GM19468 (cell line): ENCODE measurements around the gene NANOS3.
"Not testable (repeated sequence)": the region's sequence is repeated elsewhere in the genome, so short reads cannot be mapped to it uniquely, and the experiment has no call there.

Source experiments
- ATAC-seq: cut with Tn5 transposase; IDR thresholded peaks from one replicate; pipeline ENCODE4 v1.9.1; 2021; ENCODE audit warnings: mild to moderate bottlenecking, moderate library complexity, moderate number of reproducible peaks; ENCODE audit not compliant: unreplicated experiment; ENCODE audit errors: extremely low read depth

The NANOS3 gene

DNA sequence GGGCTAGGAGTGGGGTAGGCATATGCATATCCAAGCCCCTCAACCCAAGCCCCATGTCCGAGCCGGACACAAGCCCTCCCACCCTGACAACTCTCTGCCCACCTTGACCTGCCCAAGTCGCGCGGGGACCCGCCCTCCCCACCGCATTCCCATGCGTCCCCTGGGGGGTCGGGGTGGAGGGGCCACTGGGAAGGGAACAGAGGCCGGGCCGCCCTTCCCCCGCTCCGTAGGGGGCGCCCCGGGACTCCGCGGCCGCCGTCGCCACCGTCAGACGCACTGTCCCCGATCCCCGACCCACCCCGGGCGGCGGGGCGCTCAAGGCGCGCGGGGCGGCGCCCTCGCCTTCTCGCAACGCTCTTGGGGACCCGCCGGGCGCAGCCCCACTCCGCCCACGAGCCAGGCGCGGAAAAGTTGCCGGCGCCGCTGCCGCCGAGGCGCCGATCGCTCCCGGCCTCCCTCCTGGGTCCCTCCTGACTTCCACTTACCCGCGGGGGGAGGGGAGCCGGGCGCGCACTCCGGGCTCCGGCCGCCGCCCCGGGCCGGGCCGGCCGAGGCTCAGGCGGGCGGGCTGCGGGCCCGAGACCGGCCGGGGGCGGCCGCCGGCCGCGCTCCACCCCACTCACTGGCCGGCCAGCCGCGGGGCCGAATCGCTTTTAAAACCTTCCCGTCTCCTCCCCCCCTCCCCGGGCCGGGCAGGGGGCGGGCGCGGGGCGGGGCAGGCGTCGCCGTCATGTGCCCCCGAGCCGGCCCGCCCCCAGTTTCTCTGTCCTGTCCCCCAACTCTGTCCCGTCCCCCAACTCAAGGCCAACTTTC lies 34.4 kb upstream of the NANOS3 start:
- ATAC-seq = no peak

DNA sequence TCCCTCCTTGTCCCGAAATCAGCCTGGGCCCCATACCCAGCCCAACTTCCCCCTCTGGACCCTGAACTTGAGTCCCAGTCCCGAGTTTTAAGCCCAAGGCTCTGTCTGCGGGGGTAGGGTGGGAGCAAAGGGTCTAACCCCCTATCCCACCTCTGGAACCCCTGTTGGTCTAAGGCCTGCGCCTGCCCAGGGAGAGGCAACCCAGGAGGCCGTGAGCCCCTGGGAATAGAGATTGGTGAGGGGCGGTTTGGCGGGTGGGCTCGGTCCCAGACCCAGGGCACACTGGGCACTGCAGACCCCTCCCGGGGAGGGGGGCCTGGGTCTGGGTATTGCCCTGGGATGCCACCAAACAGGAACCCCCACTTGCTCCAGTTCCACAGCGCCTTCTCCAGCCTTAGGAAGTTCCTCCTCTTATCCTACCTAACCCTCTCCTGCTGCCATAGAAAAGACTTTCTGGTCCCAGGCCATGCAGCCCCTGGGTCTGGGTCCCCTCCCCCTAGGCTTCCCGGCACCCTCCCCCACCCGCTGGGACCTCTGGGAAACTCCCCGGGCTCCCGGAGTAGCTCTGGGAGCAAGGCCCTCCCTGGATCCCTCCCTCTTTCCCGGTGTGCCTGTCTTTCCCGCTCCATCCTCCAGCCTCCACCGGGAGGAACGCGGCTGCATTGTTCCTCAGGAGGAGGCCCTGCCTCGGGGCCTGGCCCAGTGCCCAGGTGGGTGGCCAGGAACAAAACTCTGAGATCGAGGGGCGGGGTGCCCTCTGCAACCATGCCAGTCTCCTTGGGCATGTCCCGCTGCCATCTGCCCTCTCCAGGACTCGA lies 33.6 kb upstream of the NANOS3 start:
- no peak for ATAC-seq

DNA sequence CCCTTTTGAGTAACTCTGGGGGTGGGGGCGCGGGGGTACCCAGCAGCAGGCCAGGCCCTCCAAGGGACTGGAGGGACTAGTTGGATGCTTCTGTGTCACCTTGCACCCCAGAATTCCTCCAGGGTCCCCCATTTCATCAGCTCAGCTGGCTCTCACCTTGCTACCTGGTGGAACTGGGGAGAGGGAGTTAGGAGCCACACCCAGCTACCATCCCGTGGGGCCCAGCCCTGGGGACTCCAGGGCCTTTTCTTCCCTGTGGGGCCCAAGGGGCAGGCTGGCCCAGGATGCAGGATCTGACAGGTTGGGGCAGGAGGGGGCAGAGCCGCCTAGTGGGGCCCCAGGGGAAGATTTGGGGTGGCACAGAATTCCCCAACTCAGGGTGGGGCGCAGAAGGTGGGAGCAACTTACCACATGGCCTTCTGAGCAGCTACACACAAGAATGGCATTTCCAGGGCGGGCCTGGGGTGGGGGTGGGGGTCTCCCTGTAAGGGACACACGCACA lies 32.8 kb upstream of the NANOS3 start:
- ATAC-seq = no peak

DNA sequence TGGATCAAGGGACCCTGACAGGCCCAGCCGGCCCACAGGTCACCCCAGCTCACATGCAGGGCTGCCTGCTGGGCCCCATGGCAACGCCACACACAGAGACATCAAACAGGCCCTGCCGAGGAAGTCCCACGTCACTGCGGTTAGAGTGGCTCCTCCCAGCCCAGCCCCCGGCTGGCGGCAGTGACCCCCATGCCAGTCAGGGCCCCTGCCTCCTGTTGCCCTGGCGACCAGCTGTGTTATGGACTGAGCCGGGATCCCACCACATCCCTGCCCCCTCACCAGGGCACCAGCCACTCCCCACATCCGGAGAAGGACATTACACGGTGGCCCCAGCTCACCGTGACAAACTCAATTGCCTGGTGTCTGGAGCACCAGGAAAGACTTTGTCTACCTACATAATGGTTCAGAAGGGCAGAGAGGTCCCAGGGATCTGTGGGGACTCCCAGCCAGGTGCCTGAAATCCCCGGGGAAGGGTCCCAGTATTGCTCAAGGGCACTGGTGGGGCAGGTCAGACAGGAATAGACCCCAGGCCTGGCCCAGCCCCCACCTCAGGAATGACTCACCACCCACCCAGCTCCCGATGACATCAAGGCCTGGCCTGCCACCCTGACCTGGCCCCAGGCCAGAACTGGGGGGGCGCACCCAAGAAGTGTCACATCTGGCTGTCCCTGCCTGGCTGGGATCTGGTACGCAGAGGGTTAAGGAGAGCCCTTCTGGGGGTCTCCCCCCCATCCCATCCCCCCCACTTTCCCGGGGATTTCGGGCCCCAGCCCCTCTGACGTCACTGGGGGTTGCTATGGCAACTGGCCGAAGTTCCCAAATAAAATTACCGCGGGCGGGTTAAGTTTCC lies 30.2 kb upstream of the NANOS3 start:
- ATAC-seq = peak; percentile 36

DNA sequence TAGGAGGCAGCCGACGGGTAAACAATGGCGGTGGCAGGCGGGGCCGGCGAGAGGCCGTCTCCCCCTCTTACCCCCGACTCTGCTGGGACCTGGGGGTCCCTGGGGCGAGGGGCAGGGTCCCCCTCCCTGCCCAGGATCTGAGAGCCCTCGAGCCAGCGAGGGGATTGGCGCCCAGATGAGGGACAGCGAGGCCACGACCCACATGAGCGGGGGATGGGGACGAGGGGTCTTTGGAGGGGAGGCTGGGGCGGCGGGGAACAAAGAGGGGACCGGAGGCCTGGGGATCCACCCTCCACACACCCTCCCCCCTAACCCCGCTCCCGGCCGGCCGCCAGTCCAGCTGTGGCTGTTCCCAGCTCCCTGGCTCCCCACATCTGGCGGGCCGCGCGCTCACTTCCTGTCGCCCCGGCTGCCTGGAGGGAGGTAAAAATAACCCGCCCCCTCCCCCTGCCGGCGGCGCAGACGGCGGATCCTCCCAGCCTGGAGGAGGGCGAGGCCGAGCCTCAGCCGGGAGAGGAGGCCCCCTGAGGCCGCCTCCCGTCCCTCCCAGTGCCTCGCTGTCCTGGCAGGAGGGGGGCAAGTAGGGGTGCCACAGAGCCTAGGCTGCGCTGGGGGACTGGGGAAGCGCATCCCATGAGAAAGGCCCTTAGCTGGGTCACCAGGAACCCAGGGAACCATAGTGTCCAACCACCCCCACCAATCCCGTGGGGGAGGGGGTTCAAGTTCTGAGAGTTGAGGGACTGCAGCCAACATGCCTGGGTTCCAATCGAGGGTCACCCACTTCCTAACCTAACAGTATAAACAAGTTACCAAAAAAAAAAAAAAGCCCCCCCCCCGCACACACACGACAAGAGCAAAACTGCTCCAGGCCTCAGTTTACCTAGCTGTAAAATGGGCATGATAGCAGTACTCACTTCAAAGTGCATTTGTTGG lies 29.3 kb upstream of the NANOS3 start:
- no peak for ATAC-seq

DNA sequence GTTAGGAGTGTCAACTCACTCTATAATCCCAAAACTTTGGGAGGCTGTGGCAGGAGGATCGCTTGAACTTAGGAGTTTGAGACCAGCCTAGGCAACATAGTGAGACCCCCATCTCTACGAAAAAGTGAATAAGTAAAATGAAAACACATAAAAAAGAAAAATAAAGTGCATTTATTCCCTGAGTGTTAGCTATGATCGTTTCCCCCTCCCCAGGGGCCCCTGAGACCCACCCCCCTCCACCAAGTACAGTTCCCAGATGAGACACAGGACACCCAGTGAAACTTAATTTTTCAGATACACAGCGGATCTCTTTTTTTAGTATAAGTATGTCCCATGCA lies 28.6 kb upstream of the NANOS3 start:
- no peak for ATAC-seq

DNA sequence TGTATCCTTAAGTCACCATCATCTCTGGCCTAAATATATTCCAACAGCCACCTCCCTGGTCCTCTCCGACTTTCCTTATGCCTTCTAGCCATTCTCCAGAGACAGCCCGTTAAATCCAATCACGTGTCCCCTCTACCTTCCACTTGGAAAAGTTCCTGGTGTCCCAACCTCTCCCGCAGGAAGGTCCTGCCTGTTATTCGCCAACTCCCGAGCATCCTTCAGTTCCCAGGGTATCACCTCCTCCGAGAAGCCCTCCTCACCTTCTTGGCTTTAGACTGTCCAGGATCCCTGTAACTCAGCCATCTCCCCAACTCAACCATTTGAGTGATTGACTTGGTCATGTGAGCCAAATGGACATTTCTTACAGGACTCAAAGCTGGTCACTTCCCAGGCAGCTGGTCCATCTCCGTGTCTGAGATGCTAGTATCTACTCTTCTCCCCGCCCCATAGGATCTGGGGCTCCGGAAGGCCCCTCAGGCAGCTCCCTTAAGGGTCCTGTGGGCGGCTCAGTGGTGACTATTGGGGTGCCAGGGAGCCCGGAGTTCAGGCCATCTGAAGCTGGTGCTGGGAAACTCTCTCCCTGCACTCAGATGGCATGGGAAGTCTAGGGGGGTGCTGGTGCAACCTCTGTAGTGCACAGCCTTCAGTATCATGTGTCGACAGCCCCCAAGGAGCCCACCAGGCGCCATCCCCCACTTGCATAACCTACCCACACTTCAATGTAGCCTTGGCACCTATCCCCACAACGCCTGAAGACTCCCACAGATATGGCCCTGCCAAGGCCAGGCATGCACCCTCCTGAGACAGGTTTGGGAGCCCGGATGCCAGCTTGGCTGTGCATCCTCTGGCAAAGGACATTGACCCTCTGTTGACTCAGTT lies 27.9 kb upstream of the NANOS3 start:
- no peak for ATAC-seq

DNA sequence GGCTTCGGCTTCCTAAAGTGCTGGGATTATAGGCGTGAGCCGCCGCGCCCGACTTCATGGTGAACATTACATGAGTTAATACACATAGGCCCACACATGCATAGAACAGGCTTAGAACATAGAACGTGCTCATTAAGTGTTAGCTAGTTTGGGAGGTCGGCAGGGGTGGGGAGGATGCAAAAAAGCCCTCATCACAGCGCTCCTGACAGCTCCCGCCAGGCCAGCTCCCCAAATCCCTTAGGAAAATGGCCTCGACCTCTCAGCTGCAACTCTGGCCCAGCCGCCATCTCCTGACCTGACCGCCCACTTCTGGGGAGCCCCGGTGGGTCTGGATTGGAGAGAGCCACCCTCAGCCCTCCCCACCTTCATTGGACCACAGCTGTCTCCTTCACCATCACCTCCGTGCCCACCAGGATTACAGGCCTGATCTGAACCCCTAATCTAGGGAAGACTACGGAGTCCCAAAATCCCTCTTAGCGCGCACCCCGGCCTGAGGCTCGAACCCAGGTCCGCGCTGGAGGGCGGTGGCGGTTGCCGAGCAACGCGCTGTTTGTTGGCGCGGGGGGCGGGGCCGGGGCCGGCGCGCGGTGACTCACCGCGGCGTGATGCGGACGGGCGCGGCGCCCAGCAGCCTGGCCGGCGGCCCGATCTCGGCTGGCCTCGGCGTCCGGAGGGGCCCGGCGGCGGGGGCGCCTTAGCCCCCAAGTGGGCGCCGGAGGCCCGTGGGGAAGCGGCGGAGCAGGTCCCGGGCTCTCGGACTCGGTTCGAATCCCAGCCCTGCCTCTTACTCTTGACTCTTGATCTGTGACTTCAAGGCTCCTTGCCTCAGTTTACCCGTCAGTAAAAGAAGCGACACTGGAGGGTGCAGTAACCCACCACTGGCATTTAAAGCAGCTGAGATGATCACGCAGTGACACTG lies 26.7 kb upstream of the NANOS3 start:
- ATAC-seq = no peak

DNA sequence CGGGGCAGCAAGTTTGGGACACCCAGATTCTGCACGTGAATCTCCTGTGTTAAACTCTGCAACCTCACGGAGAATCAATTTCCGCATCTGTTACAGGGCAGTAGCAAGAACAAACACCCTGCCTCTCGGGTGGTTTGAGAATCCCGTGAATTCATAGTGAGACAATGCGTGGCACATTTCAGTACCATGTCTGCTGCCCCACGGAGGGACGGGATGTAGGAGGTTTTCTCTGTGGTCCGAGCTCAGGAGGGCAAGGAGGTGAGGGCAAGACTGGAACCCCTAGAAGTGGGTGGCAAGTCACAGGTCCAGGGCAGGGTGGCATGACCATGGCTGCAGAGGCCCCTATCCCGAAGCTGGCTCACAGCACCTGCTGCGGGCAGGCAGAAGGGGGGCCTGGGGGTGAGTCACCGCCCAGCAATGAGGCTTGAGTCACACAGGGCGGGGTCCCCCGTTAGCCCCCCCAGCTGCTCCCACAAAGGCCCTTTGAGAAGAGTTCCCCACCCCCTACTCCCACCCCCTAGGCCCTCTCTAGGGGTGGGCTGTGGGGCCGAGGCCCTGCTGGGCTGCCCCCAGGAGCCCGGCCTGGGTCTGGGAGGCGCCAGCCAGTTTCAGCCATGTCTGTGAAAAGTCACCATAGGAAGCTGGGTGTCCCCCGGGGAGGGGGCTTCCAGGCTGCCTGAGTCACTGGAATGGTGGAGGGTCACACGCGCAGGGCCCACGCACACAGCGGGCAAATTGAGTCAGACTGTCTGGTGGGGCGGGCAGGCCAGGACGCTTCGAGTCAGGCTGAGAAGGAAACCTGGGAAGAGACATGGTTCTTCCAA lies 25.8 kb upstream of the NANOS3 start:
- no peak for ATAC-seq

DNA sequence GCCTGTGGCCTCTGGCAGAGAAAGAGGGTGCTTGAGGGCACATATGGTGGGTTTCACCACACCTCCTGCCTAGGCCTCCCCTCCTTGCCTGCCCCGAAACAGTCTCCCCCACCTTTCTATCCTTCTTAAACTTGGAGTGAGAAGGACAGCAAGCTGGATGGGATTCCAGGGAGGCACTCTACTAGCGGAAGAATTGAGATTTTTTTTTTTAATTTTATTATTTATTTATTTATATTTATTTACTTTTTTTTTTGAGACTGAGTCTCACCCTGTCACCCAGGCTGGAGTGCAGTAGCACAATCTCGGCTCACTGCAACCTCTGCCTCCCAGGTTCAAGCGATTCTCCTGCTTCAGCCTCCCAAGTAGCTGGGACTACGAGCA lies 25.2 kb upstream of the NANOS3 start:
- ATAC-seq = not testable (repeated sequence)

DNA sequence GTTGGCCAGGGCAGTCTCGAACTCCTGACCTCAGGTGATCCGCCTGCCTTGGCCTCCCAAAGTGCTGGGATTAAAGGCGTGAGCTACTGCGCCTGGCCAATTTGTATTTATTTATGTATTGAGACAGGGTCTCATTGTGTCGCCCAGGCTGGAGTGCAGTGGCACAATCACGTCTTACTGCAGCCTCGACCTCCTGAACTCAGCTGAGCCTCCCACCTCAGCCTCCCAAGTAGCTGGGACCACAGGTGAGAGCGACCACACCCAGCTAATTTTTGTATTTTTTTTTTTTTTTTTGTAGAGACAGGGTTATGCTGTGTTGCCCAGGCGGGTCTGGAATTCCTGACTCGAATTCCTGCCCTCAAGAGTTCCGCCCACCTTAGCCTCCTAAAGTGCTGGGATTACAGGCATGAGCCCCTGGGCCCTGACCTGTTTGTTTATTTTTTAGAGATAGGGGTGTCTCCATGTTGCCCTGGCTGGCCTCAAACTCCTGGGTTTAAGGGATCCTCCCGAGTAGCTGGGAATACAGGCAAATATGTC lies 24.7 kb upstream of the NANOS3 start:
- ATAC-seq = not testable (repeated sequence)

DNA sequence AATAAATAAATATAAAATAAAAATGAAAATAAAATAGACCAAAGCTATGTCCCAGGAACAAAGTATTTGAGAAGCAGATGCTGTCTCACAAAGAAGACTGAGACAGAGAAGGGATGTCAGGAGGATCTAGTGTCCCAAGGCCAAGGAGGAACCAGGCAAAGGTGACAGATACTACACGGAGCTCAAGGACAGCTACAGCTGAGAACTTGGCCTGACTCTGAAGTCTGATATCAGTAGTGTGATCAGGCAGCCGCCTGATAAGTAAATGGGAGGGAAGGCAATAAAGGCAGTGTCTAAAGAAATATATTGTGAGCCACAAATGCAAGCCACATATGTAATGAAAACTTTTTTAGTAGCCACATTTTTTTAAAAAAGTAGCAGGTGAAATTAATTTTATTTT lies 20.4 kb upstream of the NANOS3 start:
- no peak for ATAC-seq

DNA sequence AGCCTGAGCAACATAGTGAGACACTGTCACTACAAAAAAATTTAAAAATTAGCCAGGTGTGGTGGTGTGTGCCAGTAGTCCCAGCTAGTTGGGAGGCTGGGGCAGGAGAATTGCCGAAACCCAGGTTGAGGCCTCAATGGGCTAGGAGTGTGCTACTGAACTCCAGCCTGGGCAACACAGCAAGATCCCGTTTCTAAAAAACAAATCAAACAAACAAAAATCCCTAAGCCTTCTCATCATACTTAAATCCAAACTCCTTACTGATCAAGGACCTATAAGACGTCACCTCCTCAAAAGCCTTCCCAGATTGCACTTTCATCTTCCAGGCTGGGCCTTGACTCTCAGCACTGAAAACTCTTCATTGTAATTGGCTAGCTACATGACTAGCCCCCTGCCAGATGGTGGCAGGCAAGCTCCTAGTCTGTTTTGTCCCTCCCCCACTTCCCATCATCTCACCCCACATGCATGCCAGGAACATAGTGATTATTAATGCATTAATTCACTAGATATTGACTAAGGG lies 17.5 kb upstream of the NANOS3 start:
- ATAC-seq = no peak

DNA sequence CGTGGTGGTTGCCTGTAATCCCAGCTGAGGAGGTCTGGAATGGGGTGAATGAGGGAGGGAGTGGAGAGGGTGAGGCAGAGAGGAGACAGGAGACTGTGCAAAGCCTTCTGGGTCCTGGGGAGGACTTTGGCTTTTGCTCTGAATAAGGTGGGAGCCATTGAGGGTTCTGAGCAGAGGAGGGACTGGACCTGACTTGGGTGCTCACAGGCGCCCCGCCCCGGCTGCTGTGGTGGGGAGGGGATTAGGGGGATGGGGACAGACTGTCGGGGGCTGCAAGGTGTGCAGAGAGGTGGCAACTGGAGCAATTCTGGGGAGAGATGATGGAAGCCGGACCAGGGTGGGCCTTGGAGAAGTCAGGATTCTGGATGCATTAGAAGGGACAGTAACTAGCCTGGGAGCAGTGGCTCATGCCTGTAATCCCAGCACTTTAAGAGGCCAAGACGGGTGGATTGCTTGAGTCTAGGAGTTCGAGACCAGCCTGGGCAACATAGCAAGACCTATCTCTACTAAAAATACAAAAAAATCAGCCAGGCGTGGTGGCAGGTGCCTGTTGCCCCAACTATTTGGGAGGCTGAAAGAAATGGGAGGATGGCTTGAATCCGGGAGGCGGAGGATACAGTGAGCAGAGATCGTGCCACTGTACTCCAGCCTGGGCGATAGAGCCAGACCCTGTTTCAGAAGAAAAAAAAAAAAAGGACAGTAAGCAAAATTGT lies 16.1 kb upstream of the NANOS3 start:
- no peak for ATAC-seq

DNA sequence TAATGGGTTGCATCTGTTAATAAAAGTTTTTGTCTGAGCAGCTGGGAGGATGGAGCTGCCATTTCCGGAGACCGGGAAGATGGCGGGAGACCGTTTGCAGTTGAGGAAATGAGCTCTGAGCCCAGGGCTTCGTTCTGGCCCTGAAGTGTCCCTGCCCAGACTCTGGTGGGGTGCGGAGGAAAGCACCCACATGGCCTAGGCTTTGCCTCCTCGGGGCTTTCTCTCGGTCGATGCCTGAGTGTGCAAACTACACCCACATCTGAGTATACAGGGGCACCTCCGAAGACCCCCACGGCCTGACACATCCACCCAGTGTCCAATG lies 15.6 kb upstream of the NANOS3 start:
- ATAC-seq = no peak
